NCI-H748 (cell line): Measurements from ENCODE around the gene MBD4.
"Not testable (repeated sequence)": the region's sequence is repeated elsewhere in the genome, so short reads cannot be mapped to it uniquely, and the experiment has no call there.

Source experiments
- DNase-seq: peaks from one replicate; lab custom pipeline; 2025; ENCODE audit not compliant: unreplicated experiment; lab: John Stamatoyannopoulos, UW

MBD4 gene

GRCh38 chr3:129432671-129433070 is 7.1 kb downstream of the MBD4 start:
- no peak for DNase-seq

DNA sequence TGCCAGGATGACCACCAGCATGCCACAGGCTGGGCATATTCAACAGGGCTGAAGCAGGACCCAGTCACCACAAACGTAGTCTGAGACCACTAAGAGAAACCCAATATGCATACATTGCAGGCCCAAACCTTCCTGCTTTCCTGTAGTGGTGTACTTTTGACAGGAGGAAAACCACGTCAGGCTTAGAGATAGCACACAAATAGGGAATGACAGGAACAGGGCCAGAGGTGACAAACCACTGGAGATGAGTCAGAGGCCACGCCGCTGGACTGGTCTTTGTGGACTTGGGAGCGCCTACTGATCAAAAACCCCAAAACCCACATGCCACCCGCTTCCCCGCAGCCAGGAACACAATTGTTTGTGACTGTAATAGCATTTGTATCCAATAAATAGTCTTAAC is 7.7 kb downstream of the MBD4 start:
- no peak for DNase-seq

- no peak for DNase-seq
Observed at GRCh38 chr3:129429602-129430001, 10.1 kb downstream of the MBD4 start.

- DNase-seq, result peak; percentile 18
Observed at GRCh38 chr3:129429080-129429451, 10.7 kb downstream of the MBD4 start.

- peak; percentile 94 for DNase-seq
Observed at GRCh38 chr3:129428376-129429079, 11.2 kb downstream of the MBD4 start, which contains the start of gene EFCAB12. TSS of gene EFCAB12 (minus strand) at chr3:129428636. CDS start at chr3:129428488, 148 bp downstream.

DNA sequence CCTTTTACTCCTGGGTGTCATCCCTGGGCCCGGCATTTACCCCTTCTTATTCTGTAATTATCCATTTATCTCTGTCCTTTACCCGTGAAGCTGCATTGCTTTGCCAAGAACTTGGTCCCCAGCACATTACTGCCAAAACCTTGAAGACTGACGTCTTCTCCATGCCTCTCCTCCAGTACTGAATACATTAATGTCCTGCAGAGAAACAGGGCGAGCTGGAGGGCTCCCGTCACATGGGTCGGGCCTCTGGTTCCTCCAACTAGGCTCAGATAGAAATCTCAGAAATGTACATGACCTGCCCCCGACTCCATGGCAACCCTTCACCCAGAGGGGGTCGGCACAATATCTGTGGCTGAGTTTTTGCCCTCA is 11.8 kb downstream of the MBD4 start:
- DNase-seq, result peak; percentile 35

DNA sequence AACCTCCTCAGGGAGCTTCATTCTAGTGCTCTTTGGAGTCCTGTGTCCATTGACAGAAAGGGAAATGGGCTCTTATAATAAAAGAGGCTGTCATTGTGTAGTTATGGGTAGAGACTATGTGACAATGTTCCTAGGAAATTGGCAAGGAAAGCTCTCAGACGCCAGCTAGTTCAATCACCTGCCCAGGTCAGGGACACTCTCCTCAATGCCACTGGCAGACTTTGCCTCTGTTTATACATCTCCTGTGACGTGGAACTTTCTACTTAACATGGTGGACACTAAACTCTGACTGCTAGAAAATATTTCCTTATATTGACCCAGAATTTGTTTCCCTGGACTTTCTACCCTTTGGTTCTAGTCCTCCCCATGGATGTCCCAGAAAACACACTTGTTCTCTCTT is 14.1 kb downstream of the MBD4 start:
- no peak for DNase-seq

DNA sequence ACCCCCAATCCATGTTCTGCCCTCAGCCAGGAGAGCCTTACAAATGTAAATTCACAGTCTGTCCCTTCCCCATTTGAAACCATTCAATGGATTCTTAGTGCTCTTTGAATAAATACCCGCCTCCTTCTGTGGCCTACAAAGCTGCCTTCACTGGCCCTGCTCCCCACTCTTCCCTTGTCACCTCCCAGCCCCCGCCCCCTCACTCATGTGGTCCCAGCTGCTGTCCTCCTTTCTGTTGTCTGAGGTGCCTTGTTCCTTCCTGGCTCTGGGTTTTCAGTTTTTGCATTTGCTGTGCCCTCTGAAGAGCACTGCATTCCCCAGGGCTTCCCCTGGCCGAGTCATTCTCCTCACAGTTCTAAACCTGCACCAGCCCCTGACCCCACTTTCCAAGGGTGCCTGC is 14.5 kb downstream of the MBD4 start:
- no peak for DNase-seq

GRCh38 chr3:129424185-129424841 is 15.4 kb downstream of the MBD4 start:
- DNase-seq, result no peak

GRCh38 chr3:129422897-129423296 is 16.9 kb downstream of the MBD4 start:
- DNase-seq, result no peak

- DNase-seq, result no peak
Observed at GRCh38 chr3:129421988-129422745, 17.6 kb downstream of the MBD4 start.

GRCh38 chr3:129421236-129421883 is 18.4 kb downstream of the MBD4 start:
- DNase-seq, result no peak

DNA sequence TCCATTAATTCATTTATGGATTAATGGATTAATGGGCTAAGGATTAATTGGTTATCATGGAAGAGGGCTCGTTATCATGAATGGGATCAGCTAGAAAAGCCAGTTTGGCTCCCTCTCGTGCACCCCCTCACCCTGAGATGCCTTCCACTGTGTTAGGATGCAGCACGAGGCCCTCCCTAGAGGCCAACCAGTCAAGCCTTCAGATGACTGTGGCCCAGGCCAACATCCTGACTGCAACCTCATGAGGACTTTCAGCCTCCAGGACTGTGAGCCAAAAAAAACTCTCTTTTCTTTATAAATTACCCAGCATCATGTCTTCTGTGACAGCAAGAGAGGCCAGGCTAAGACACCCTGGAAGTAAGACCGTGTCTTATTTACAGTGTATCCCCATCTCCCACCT is 20.3 kb downstream of the MBD4 start:
- no peak for DNase-seq

DNA sequence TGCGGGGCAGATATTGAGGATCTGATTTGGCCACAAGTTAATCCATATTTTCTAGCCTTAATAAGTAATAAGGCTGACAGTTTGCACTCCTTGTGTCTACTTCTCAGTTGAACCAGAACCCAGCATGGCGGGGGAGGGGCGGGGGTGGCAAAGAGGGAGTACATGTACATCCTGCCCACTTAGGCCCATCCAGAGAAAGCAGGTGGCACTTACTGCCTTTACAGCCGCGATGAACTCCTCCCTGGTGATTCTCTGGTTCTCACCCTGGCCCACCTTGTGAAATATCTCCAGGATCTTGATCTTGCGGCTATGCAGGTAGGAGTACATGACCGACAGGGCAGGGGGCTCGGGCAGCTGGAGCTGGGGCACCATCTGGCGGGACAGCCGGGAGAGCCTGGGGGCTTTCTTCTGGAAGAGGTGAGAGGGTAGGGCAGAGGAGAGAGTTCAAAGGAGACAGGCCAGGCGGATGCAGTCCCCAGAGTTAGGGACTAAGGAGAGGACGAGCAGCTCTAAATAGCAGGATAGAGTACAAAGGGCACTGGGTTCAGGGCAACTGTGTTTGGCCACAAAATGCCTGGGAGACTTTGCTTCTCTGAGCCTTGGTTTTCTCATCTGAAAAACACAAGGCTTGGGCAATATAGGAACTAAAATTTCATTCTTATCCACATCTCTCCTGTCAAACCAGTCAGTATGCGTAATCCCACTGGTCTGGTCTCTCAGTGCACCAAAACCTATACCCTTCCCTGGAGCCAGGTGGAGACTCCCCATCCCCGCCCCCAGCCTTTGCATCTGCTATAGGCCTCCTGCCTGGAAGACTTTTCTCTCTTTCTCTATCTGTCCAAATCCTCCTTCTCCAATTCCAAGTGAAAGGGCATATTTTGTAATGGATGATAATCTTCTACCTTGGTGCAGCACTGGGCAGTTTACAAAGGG is 21.4 kb downstream of the MBD4 start:
- DNase-seq, result no peak

DNA sequence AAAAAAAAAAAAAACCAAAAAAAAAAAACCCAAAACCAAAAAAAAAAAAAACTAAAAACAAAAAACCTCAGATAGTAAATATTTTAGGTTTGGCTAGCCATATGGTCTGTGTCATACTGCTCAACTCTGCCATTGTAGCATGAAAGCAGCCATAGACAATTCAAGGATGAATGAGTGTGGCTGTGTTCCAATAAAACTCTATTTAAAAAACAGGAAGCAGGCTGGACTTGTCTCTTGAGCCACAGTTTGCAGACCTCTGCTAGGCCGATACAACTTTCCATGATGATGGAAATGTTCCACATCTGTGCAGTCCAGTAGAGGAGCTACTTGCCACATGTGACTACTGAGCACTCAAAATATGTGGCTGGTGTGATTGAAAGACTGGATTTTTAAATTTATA is 22.4 kb downstream of the MBD4 start:
- DNase-seq, result no peak

DNA sequence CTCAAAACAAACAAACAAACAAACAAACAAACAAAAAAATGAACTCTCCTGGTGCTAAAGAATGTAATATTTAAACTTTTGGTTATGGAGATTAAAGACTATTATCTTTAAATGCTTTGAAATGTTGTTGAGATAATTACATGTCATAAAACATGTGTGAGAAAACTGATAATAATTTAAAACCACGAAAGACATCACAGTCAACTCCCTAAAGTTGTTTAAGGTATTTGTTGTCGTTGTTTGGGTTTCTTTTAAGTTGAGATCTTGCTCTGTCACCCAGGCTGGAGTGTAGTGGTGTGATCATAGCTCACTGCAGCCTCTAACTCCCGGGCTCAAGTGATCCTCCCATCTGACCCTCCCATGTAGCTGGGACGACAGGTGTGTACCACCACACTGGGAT is 23.3 kb downstream of the MBD4 start:
- no peak for DNase-seq

DNA sequence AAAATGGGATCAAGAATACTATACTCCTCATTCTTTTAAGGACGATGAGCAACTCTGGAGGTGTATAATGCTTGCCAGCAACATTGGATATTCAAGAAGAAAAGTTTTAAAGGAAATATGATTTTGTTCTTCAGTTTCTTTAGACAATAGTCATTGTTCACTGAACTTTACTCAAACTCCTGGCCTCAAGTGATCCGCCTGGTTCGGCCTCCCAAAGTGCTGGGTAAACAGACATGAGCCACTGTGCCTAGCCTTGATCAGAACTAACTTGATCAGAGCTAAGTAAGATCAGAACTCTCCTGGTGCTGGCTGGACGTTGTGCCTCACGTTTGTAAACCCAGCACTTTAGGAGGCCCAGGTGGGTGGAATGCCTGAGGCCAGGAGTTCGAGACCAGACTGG is 23.9 kb downstream of the MBD4 start:
- DNase-seq, result no peak

DNA sequence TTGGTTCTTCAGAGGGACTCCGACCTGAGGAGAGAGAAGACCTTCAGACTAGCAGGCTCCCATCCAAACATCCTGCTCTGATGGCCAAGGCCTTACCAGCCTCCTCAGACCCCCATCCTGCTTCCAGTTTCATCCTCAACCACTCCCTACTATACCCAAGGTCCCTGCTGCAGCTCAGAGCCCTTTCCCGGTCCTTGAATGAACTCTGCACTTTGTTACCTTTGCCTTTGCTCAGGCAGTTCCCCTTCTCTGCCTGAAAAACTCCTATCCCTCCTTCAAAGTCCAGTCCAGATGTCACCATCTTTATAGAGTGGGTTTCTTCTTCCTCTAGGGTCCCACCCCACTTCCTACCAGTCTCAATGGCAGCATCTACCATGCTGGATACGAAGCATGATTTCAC is 24.4 kb downstream of the MBD4 start:
- no peak for DNase-seq

GRCh38 chr3:129413687-129414506 is 25.9 kb downstream of the MBD4 start:
- DNase-seq, result no peak

DNA sequence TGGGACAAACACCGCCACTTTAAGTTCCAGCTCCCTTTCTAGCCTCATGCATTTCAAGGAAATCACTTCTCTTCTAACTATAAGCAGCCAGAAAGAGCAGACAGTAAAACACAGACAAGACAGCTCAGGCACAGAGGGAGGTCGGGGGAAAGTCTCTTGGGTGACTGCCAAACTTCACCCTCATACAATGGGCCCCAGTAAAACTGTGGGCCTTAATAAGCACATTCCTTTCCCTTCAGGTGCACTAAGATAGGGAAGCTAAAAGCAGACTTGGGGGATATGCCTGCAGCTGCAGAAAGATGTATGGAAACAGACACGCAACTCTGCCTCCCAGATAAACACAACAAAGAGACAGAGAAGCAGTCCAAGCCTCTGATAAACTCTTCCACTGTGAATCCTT is 26.5 kb downstream of the MBD4 start:
- not testable (repeated sequence) for DNase-seq
